Pancreas (tissue), 10 donors: ENCODE data around the gene EML6. TPM values are rescaled to one million over a fixed set of nuclear protein-coding genes. Genes with fewer than 3 reads are reported as not detected.

Experiments used
- ATAC-seq, 4 donors: fragments of 200-7000 bp; cut with Tn5 transposase; one replicate each; pipeline versions ENCODE4 v1.8.0 to v1.9.1; 2020; ENCODE audit warnings: mild to moderate bottlenecking in 4 of 4, moderate library complexity in 4 of 4
- DNase-seq, 6 donors: peaks; one replicate each; pipeline ENCODE4 v3.0.0-alpha.2; 2020
- FAIRE-seq: peaks from 2 replicates; lab custom pipeline; 2012; peaks lifted over from hg19 to GRCh38; lab: Jason Lieb, UNC
- H3K27ac ChIP-seq, 4 donors: fragments of 200-600 bp; sonication (generic); 1 replicate in 3 of 4; 2 replicates in 1 of 4; pipeline versions ENCODE4 v1.5.0 to v1.8.0; 2020
- H3K27me3 ChIP-seq, 4 donors: fragments of 200-600 bp; one replicate each; pipeline ENCODE4 v1.8.0; 2021
- H3K36me3 ChIP-seq, 3 donors: fragments of 200-600 bp; sonication (generic) in 1 of 3; one replicate each; pipeline versions ENCODE4 v1.5.0 to v1.8.0; 2020 to 2021
- H3K4me1 ChIP-seq, 3 donors: fragments of 200-600 bp; one replicate each; pipeline ENCODE4 v1.8.0; 2021
- H3K4me3 ChIP-seq, 4 donors: fragments of 200-600 bp; sonication (generic) in 2 of 4; one replicate each; pipeline versions ENCODE4 v1.5.0 to v1.8.0; 2020 to 2021
- H3K9me3 ChIP-seq, 4 donors: fragments of 200-600 bp; one replicate each; pipeline ENCODE4 v1.8.0; 2021
- WGBS, 2 donors: extraction: QIAGEN DNeasy Blood & Tissue Kit; methylation state at CpG; one replicate each; pipeline ENCODE4 v1.1.7; 2013; 5-methylcytosine and 5-hydroxymethylcytosine counted together
- intact Hi-C, 3 donors: fragments of 100-400 bp; cut with DNase I; formaldehyde crosslinking; loops; one replicate each; pipeline versions ENCODE4 v1.11.1 to v1.14.2; 2022
- polyA plus RNA-seq, 2 donors: library from polyadenylated mRNA; stranded (reverse); fragments of 200-250 nt; gene quantifications; one replicate each; pipeline ENCODE4 v1.2.3, GENCODE V29; 2013
- total RNA-seq, 6 donors: library from RNA; stranded (reverse); fragmentation: NEBNext Ultra II Directional in 4 of 6; extraction: Animal tissue kit (Norgen Biotek cat#: 25700) in 4 of 6; gene quantifications; one replicate each; pipeline versions ENCODE4 v1.2.1 to v1.2.4, GENCODE V29; 2021 to 2023
- TF ChIP-seq, protein P1 (sequence below), 4 donors: fragments of 200-600 bp; sonication (generic) in 3 of 4; IDR thresholded peaks; one replicate each; pipeline versions ENCODE4 v1.5.0 to v1.8.0; 2021; ENCODE audit warnings: antibody characterized with exemption in 4 of 4
- donor health status: healthy with polysubstance abuse.
- donor health status: DM: no; HTN: no; CAD: no; lungs with moderate emphysema.
- donor health status: DM: no; HTN: no; CAD: no.
- donor health status: control.
- donor health status: control.
- donor health status: Bipolar disorder and iron deficiency.
- donor health status: DM: yes; HTN: yes; CAD: no.
- donor health status: DM: no; HTN: no; CAD: no.
- donor health status: DM: no; HTN: no; CAD: no.
- donor health status: DM: yes; HTN: yes; CAD: no.

The EML6 gene
- total and polyA plus RNA-seq, 8 donors = 1.2 to 4.9 (median 2.2) TPM

DNA sequence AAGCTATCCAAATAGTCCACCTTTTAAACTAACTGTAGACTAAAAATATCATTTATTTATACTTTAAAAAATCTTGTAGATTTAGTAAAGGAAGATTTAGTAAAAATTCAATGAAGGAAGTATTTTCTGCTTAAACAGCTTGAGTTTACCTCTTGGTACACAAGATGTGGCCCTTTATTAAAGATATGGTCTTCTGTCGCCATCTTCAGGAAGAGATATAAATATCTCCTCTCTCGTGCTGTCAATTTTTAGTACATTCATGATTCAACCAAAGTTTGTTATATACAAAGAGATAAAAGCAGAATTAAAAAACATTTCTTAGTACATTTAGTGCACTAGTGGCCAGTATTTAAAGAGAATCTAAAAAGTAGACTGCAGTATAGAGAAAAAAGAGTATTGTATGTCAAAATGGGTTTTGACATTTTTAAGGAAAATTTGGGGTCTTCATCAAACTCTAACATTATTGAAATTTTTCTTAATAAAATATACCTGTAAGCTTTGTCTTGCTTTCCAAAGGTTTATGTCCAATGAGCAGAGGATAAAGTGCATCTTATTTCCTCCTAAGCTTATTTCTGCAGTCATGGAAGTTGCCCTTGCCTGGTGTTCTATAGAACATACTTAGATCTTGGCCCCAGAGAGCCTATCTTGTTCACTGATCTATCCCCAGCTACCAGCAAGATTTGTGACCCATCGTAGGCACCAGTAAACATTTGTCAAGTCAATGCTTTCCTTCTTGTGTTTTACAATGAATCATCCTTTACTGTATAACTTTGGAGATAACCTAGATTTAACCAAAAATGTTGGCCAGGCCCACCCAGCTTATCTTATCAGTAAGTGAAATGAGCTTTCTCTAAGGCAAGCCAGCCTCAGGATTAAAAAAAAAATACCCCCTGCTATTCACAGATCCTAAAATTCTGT is 18.5 kb upstream of the EML6 start:
- DNase-seq (no peak), ATAC-seq (peak in 2 of 4 donors; percentile 41 to 42), FAIRE-seq (peak; percentile 98)
- Histone ChIP-seq H3K9me3 (no peaks in the 10 kb centered on the region), H3K4me1 (no peaks in the 10 kb centered on the region), H3K27ac (no peak overlapping the region), H3K4me3 (no peak overlapping the region), H3K27me3 (no peaks in the 10 kb centered on the region), H3K36me3 (no peaks in the 10 kb centered on the region)
- intact Hi-C loops = loop anchor here in 1 of 3 donors (10.0 kb wide), 1 partner anchor 50 kb away; no protein-coding TSS in a partner anchor
- TF ChIP-seq, protein P1, sequence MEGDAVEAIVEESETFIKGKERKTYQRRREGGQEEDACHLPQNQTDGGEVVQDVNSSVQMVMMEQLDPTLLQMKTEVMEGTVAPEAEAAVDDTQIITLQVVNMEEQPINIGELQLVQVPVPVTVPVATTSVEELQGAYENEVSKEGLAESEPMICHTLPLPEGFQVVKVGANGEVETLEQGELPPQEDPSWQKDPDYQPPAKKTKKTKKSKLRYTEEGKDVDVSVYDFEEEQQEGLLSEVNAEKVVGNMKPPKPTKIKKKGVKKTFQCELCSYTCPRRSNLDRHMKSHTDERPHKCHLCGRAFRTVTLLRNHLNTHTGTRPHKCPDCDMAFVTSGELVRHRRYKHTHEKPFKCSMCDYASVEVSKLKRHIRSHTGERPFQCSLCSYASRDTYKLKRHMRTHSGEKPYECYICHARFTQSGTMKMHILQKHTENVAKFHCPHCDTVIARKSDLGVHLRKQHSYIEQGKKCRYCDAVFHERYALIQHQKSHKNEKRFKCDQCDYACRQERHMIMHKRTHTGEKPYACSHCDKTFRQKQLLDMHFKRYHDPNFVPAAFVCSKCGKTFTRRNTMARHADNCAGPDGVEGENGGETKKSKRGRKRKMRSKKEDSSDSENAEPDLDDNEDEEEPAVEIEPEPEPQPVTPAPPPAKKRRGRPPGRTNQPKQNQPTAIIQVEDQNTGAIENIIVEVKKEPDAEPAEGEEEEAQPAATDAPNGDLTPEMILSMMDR (IDR thresholded peaks at IDR 0.05) = peak in 2 of 4 donors; percentile 29 to 30
- 2 to 4% methylated on average over 3 of the region's 3 CpGs for WGBS, 2 donors

DNA sequence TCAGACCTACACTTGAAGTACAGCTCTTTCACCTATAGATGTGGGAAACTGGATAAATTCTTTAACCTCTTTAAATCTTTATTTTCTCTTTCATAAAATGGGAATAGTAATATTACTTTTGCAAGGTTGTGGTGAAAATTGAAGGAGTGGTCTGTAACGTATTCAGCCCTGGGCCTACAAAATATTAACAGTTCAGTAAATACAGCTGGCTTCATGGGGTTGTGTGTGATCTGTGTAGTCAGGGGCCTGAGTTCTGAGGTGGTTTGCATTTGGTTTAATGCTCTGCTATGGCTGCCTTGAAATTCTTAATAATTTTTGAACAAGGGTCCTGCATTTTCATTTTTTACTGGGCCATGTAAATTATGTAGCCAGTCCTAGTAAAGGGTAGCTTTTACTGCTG is 16.8 kb upstream of the EML6 start:
- FAIRE-seq (no peak), DNase-seq (no peak), ATAC-seq (no peak)
- Histone ChIP-seq H3K27ac (no peak overlapping the region), H3K4me3 (no peak overlapping the region), H3K36me3 (no peaks in the 10 kb centered on the region), H3K4me1 (no peaks in the 10 kb centered on the region), H3K9me3 (no peaks in the 10 kb centered on the region), H3K27me3 (no peaks in the 10 kb centered on the region)
- intact Hi-C loops = loop anchor here in 1 of 3 donors (10.0 kb wide), 1 partner anchor 52 kb away; no protein-coding TSS in a partner anchor
- 53 to 56% methylated on average over 1 of the region's 1 CpG for WGBS, 2 donors
- TF ChIP-seq, protein P1 (IDR thresholded peaks at IDR 0.05) = no peak

DNA sequence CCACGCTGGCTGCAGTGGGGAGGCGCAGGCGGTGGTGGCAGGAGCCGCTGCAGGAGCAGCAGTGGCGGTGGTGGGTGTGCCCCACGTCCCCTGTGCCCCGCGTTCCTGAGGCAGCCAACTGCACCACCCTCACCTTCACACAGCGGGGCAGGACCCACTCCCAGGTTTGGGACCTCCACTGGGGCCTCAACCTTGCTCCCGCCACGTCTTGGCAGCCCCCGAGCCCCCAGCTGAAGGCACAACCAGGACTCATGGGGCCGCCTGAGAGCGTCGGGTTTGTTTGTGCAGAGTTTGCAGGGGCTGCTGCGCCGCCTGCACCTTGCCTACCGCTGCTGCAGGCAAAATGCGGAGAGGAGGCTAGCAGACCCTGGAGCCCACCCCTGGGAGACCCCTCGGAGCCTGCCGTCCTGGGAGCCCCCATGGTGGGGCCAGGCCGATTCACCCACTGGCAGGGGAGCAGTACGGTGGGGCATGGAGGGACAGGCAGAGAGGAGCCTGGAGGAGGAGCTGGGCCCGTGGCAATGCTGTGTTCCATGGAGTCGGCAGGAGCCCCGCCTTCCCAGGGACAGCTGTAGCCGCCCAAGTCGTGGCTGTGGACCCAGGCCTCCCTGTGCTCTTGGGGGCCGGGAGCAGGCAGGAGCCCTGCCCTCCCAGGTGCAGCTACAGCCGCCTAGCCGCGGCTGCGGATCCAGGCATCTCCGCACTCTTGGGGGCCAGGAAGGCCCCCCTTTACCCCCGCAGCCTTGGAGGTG is 14.7 kb upstream of the EML6 start:
- 9 to 16% methylated on average over 32 to 35 of the region's 35 CpGs for WGBS, 2 donors
- Histone ChIP-seq H3K27me3 (no peaks in the 10 kb centered on the region), H3K4me1 (peaks cover 0 to 2% (median 0%) of the 10 kb centered on the region in 3 donors), H3K4me3 (peak overlapping the region; percentile 31 to 57 (median 36)), H3K9me3 (no peaks in the 10 kb centered on the region), H3K36me3 (no peaks in the 10 kb centered on the region), H3K27ac (peak overlapping the region; percentile 67 to 90 (median 78))
- TF ChIP-seq, protein P1 (IDR thresholded peaks at IDR 0.05) = no peak
- intact Hi-C loops = loop anchor here in 1 of 3 donors (10.0 kb wide), 1 partner anchor 54 kb away; no protein-coding TSS in a partner anchor
- ATAC-seq (peak; percentile 80 to 90 (median 84)), DNase-seq (peak; percentile 57 to 91 (median 73)), FAIRE-seq (no peak)

DNA sequence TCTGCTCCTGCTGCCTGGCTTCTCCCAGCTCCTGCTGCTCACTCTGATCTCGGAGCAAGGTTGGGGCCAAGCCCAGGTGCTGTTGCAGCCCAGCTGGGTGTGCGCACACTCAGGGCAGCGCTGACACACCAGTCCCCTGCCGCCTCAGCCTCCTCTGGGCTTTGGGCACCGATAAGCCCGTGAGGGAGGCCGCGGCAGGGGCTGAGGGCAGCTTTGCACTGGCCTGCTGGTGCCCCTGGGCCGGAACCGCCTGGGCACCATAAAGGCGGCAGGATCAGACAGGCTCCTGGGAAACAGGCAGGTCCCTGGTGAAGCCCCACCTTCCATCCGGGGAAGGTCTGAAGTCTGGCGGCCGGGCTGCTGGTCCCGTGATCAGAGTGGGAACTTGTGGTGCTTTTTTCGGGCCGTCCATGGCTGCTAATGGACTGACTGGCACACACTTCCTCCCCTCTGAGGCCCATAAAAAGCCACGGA is 14.1 kb upstream of the EML6 start:
- intact Hi-C loops = loop anchor here in 1 of 3 donors (10.0 kb wide), 1 partner anchor 55 kb away; no protein-coding TSS in a partner anchor
- no peaks in the 10 kb centered on the region for H3K36me3 ChIP-seq
- H3K4me3 ChIP-seq = peak overlapping the region; percentile 31 to 57 (median 36)
- ATAC-seq (peak; percentile 83 to 87 (median 85)), DNase-seq (peak; percentile 71 to 91 (median 76)), FAIRE-seq (no peak)
- peak overlapping the region; percentile 67 to 90 (median 78) for H3K27ac ChIP-seq
- H3K27me3 ChIP-seq = no peaks in the 10 kb centered on the region
- no peaks in the 10 kb centered on the region for H3K9me3 ChIP-seq
- WGBS, 2 donors = 3 to 12% methylated on average over 18 of the region's 18 CpGs
- peaks cover 0 to 2% (median 0%) of the 10 kb centered on the region in 3 donors for H3K4me1 ChIP-seq
- TF ChIP-seq, protein P1 (IDR thresholded peaks at IDR 0.05) = no peak
